Adrenal gland (tissue), 12 donors: ENCODE data around the gene BPIFA3. TPM values are rescaled to one million over a fixed set of nuclear protein-coding genes. Genes with fewer than 3 reads are reported as not detected.
A peak's percentile ranks its signal among the peaks of the same experiment; 100 is the strongest.

Source experiments
- DNase-seq, 7 donors: peaks; one replicate each; pipeline ENCODE4 v3.0.0-alpha.2; 2019 to 2020
- H3K27ac ChIP-seq, 5 donors: fragments of 200-600 bp; sonication (generic) in 4 of 5; 1 replicate in 3 of 5; 2 replicates in 2 of 5; pipeline versions ENCODE4 v1.5.1 to v1.8.0; 2016 to 2020; ENCODE audit warnings: mild to moderate bottlenecking in 1 of 5
- H3K27me3 ChIP-seq: fragments of 200-600 bp; 2 replicates; pipeline ENCODE4 v1.8.0; 2021
- H3K36me3 ChIP-seq, 2 donors: fragments of 200-600 bp; replicated peaks in 1 of 2; 1 replicate in 1 of 2; 2 replicates in 1 of 2; pipeline versions ENCODE4 v1.5.1 to v1.8.0; 2018 to 2022
- H3K4me1 ChIP-seq, 2 donors: fragments of 200-600 bp; replicated peaks in 1 of 2; 1 replicate in 1 of 2; 2 replicates in 1 of 2; pipeline versions ENCODE4 v1.5.1 to v1.8.0; 2018 to 2021
- H3K4me3 ChIP-seq, 4 donors: fragments of 200-600 bp; sonication (generic) in 3 of 4; one replicate each; pipeline ENCODE4 v1.5.1; 2016 to 2018
- H3K9me3 ChIP-seq, 3 donors: fragments of 200-600 bp; sonication (generic) in 1 of 3; replicated peaks in 1 of 3; 1 replicate in 2 of 3; 2 replicates in 1 of 3; pipeline versions ENCODE4 v1.5.1 to v1.8.0; 2016 to 2021
- POLR2A ChIP-seq, 2 donors: fragments of 450-650 bp; IDR thresholded peaks; one replicate each; pipeline ENCODE4 v1.6.1; 2017; ENCODE audit warnings: antibody characterized with exemption in 2 of 2, mild to moderate bottlenecking in 2 of 2, moderate library complexity in 1 of 2
- WGBS, 4 donors: extraction: QIAGEN DNeasy Blood & Tissue Kit in 2 of 4; methylation state at CpG; one replicate each; pipeline versions ENCODE4 v1.1.5 to v1.1.7; 2013 to 2017; 5-methylcytosine and 5-hydroxymethylcytosine counted together
- intact Hi-C, 2 donors: fragments of 100-400 bp; cut with DNase I; formaldehyde crosslinking; loops; one replicate each; pipeline versions ENCODE4 v1.14.1 to v1.15.0; 2022 to 2023
- polyA plus RNA-seq, 3 donors: library from polyadenylated mRNA; stranded (reverse); fragments of 200-250 nt in 2 of 3; fragments of 350-450 nt in 1 of 3; fragmentation: Illumina TruSeq in 1 of 3; extraction: RNeasy Lipid Tissue Mini Kit (QIAGEN cat#74804) in 1 of 3; gene quantifications; one replicate each; pipeline ENCODE4 v1.2.3, GENCODE V29; 2013 to 2014
- total RNA-seq, 9 donors: library from RNA; depleted of rRNA in 4 of 9; stranded (reverse); fragments of >200 nt in 4 of 9; fragments of 120-200 nt in 1 of 9; fragmentation: NEBNext Ultra II Directional in 1 of 9; extraction: Animal tissue kit (Norgen Biotek cat#: 25700) in 1 of 9; gene quantifications; one replicate each; pipeline versions ENCODE4 v1.1.0 to v1.2.4, GENCODE V29; 2013 to 2023
- TF ChIP-seq, protein P1 (sequence below), 6 experiments: fragments of 450-650 bp in 4 of 6; fragments of 200-600 bp in 2 of 6; sonication (generic) in 1 of 6; IDR thresholded peaks; 1 replicate in 5 of 6; 2 replicates in 1 of 6; pipeline versions ENCODE4 v1.5.1 to v1.8.0; 2016 to 2021; ENCODE audit warnings: antibody characterized with exemption in 6 of 6, mild to moderate bottlenecking in 2 of 6, moderate library complexity in 1 of 6
- donor health status: healthy with polysubstance abuse.
- donor health status: Bipolar disorder and iron deficiency.
- donor health status: DM: yes; HTN: yes; CAD: no.
- donor health status: DM: no; HTN: no; CAD: no.
- donor health status: DM: no; HTN: no; CAD: no.
- donor health status: DM: yes; HTN: yes; CAD: no.

The BPIFA3 gene
- total and polyA plus RNA-seq, 12 donors: not detected

- WGBS, 4 donors: 66 to 80% (median 74%) methylated on average over 9 to 13 of the region's 13 CpGs
- TF ChIP-seq, protein P1, sequence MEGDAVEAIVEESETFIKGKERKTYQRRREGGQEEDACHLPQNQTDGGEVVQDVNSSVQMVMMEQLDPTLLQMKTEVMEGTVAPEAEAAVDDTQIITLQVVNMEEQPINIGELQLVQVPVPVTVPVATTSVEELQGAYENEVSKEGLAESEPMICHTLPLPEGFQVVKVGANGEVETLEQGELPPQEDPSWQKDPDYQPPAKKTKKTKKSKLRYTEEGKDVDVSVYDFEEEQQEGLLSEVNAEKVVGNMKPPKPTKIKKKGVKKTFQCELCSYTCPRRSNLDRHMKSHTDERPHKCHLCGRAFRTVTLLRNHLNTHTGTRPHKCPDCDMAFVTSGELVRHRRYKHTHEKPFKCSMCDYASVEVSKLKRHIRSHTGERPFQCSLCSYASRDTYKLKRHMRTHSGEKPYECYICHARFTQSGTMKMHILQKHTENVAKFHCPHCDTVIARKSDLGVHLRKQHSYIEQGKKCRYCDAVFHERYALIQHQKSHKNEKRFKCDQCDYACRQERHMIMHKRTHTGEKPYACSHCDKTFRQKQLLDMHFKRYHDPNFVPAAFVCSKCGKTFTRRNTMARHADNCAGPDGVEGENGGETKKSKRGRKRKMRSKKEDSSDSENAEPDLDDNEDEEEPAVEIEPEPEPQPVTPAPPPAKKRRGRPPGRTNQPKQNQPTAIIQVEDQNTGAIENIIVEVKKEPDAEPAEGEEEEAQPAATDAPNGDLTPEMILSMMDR (IDR thresholded peaks at IDR 0.05): no peak
- no peak for TF ChIP-seq POLR2A (IDR thresholded peaks at IDR 0.05)
- no peaks in the 10 kb centered on the region for H3K9me3 ChIP-seq
- H3K4me3 ChIP-seq: no peak overlapping the region
- H3K27me3 ChIP-seq: no peaks in the 10 kb centered on the region
- H3K36me3 ChIP-seq: no peaks in the 10 kb centered on the region
- H3K27ac ChIP-seq: no peak overlapping the region
- H3K4me1 ChIP-seq: peaks cover 3 to 5% of the 10 kb centered on the region in 2 donors
- DNase-seq: no peak
- intact Hi-C loops: no loop called here
Measured at GRCh38 chr20:33273117-33273851, 56.1 kb downstream of the BPIFA3 start.

DNA sequence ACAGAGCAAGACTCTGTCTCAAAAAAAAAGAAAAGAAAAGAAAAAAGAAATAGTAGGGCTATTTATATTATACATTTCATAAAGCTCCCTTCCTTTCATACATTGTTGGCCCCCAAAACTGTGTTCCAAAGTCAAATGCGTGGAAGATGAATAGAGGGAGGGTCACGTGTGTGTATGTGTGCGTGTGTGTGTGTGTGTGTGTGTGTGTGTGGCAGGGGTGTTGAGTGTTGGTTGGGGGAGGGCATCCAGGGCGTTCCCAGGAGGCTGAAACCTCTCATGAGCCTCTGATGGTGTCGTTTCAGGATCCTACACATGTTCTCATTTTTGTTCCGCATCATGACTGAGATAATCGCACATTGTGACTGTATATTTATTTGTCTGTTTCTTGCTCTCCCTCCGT lies 58.1 kb downstream of the BPIFA3 start:
- H3K9me3 ChIP-seq: no peaks in the 10 kb centered on the region
- no peak overlapping the region for H3K4me3 ChIP-seq
- no peaks in the 10 kb centered on the region for H3K27me3 ChIP-seq
- 78 to 87% (median 82%) methylated on average over 8 of the region's 8 CpGs for WGBS, 4 donors
- H3K27ac ChIP-seq: no peak overlapping the region
- H3K4me1 ChIP-seq: peaks cover 3 to 5% of the 10 kb centered on the region in 2 donors
- TF ChIP-seq, protein P1 (IDR thresholded peaks at IDR 0.05): no peak
- TF ChIP-seq POLR2A (IDR thresholded peaks at IDR 0.05): no peak
- no peak for DNase-seq
- intact Hi-C loops: no loop called here
- no peaks in the 10 kb centered on the region for H3K36me3 ChIP-seq

- DNase-seq: no peak
- intact Hi-C loops: no loop called here
- H3K4me1 ChIP-seq: peaks cover 3 to 5% of the 10 kb centered on the region in 2 donors
- H3K27ac ChIP-seq: no peak overlapping the region
- no peaks in the 10 kb centered on the region for H3K27me3 ChIP-seq
- TF ChIP-seq, protein P1 (IDR thresholded peaks at IDR 0.05): no peak
- TF ChIP-seq POLR2A (IDR thresholded peaks at IDR 0.05): no peak
- no peaks in the 10 kb centered on the region for H3K9me3 ChIP-seq
- WGBS, 4 donors: 23 to 60% (median 42%) methylated on average over 2 to 3 of the region's 3 CpGs
- no peak overlapping the region for H3K4me3 ChIP-seq
- H3K36me3 ChIP-seq: no peaks in the 10 kb centered on the region
Measured at GRCh38 chr20:33275871-33276270, 58.7 kb downstream of the BPIFA3 start.

DNA sequence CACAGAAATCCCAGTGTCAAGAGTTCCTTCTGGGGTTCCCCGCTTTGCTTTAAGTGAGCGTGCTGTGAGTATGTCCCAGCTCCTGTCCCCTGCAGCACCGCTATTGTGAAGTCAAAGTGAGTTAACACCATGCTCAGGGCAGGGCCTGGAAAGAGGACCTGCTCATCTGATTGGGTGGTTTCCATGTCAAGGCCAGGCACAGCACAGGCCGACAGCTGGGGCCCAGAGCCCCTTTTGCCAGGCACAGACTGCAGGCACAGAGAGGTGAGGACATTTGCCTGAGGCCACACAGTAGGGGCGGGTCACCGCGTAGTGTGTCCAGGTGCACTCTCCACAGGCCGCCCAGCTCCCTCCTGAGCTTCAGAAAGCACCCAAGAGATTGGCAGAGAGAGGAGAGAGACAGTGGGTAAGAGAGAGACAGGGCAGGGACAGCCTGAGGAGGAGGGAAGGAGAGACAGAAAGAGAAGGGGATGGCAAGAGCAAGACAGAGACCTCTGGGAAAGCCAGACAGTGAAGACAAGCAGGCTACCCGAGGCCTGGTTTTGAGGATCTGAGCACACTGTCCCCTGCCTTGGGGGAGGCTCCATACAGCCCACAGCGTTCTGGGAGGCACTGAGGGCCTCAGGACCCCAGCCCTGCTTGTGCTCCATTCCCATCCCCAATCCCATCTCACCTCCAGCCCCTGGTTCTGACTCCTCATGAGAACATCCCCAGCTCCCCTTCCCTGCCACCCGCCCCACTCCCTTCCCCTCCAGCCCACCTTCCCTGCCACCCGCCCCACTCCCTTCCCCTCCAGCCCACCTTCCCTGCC lies 59.4 kb downstream of the BPIFA3 start:
- H3K4me1 ChIP-seq: peaks cover 3 to 5% of the 10 kb centered on the region in 2 donors
- DNase-seq: peak; percentile 26 to 73 (median 57)
- no peaks in the 10 kb centered on the region for H3K36me3 ChIP-seq
- no peak overlapping the region for H3K4me3 ChIP-seq
- intact Hi-C loops: no loop called here
- TF ChIP-seq, protein P1 (IDR thresholded peaks at IDR 0.05): no peak
- no peak for TF ChIP-seq POLR2A (IDR thresholded peaks at IDR 0.05)
- no peaks in the 10 kb centered on the region for H3K27me3 ChIP-seq
- H3K27ac ChIP-seq: no peak overlapping the region
- H3K9me3 ChIP-seq: no peaks in the 10 kb centered on the region
- 58 to 62% (median 60%) methylated on average over 10 to 12 of the region's 12 CpGs for WGBS, 4 donors
